Measurements from ENCODE around the gene STRAP.
A peak's percentile ranks its signal among the peaks of the same experiment; 100 is the strongest.

STRAP gene

GRCh38 chr12:15882118-15882971 lies at the start of gene STRAP:
Gene STRAP (plus strand): TSS chr12:15882387. CDS start chr12:15882708, 321 bp downstream.
- FAIRE-seq = no peak

GRCh38 chr12:15834575-15834974 lies 47.6 kb upstream of the STRAP start:
- FAIRE-seq = no peak

- FAIRE-seq = no peak
These were observed 44.9 kb upstream of the STRAP start for GRCh38 chr12:15837141-15837790.

- no peak for FAIRE-seq
These were observed 43.1 kb upstream of the STRAP start for GRCh38 chr12:15839041-15839440.

- FAIRE-seq = no peak
These were observed 42.5 kb upstream of the STRAP start for GRCh38 chr12:15839682-15840081.

- no peak for FAIRE-seq
These were observed 40.1 kb upstream of the STRAP start for GRCh38 chr12:15842108-15842507.

GRCh38 chr12:15846887-15847286 lies 35.3 kb upstream of the STRAP start:
- FAIRE-seq = no peak

GRCh38 chr12:15848606-15849005 lies 33.6 kb upstream of the STRAP start:
- FAIRE-seq = no peak

- FAIRE-seq = no peak
These were observed 31.1 kb upstream of the STRAP start for GRCh38 chr12:15851045-15851620.

- no peak for FAIRE-seq
These were observed 30.3 kb upstream of the STRAP start for GRCh38 chr12:15851919-15852318.

GRCh38 chr12:15852383-15852782 lies 29.8 kb upstream of the STRAP start:
- FAIRE-seq = no peak

GRCh38 chr12:15853877-15854276 lies 28.3 kb upstream of the STRAP start:
- FAIRE-seq = no peak

GRCh38 chr12:15854916-15855315 lies 27.3 kb upstream of the STRAP start:
- FAIRE-seq = peak; percentile 10

- no peak for FAIRE-seq
These were observed 26.5 kb upstream of the STRAP start for GRCh38 chr12:15855646-15856045.

GRCh38 chr12:15856097-15856982 lies 25.8 kb upstream of the STRAP start:
- FAIRE-seq = peak; percentile 96

- FAIRE-seq = no peak
These were observed 23.8 kb upstream of the STRAP start for GRCh38 chr12:15858353-15858752.

GRCh38 chr12:15859116-15859515 lies 23.1 kb upstream of the STRAP start:
- FAIRE-seq = no peak

GRCh38 chr12:15861404-15861803 lies 20.8 kb upstream of the STRAP start:
- FAIRE-seq = no peak

- FAIRE-seq = no peak
These were observed 19.3 kb upstream of the STRAP start for GRCh38 chr12:15862840-15863239.

GRCh38 chr12:15863372-15863771 lies 18.8 kb upstream of the STRAP start:
- no peak for FAIRE-seq

GRCh38 chr12:15863984-15864383 lies 18.2 kb upstream of the STRAP start:
- FAIRE-seq = no peak

GRCh38 chr12:15868186-15868585 lies 14.0 kb upstream of the STRAP start:
- no peak for FAIRE-seq

GRCh38 chr12:15873556-15873955 lies 8.6 kb upstream of the STRAP start:
- no peak for FAIRE-seq
